ENCODE measurements around the gene DAZAP1.

The DAZAP1 gene

DNA sequence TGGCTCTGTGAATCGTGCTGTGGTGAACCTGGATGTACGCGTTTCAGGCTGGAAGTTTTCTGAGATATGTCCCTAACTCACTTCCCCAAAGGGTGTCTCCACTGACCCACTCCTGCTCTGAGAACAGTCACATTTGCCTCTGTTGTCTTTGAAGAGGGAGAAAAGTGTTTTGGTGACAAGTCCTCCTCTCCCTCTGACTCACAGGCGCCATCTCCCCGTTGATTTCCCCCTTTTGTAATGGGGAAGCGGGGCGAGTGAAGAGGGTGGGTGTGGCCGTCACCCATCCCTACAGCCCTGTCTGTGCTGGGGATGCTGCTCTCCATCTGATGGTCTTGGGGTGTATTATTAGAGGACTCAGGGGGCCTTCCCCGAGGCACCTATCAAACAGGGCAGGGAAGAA lies 52.1 kb downstream of the DAZAP1 start:
- DNase-seq (ENCODE audit: low spot score), result no peak

DNA sequence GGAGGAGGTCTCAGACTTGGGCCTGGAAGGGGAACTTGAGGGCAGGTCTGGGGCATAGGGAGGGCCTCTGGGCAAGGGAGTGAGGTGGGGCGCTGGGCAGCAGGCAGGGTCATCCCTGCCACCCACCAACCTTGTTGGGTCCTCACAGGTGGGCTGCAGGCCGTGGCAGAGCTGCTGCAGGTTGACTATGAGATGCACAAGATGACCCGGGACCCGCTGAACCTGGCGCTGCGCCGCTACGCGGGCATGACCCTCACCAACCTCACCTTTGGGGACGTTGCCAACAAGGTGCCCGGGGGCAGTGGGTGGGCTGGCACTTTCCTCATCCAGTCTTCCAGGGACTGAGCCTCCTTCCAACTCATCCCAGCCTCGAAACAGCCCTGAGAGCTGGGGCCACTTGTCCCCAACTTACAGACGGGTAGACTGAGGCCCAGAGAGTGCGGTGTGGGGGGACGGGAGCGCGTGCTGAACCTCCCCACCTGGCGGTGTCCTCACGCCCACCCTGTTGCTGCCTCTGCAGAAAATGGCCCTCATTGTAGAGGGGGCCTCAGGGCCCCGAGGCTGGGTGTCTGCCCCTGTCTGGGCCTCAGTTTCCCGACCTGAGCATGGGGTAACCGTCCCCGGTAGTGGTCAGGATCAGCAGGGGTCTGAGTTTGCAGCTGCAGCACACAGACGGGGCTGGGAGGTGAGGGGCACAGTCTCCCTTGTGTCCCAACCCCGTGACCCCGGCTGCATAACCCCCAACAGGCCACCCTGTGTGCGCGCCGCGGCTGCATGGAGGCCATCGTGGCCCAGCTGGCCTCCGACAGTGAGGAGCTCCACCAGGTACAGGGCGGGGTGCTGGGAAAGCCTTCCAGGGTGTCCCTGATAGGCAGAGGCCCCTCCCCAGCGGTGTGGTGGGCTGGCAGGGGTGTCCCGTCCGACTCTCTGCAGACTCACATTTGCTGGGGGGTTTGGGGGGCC lies 52.9 kb downstream of the DAZAP1 start:
- no peak for DNase-seq (ENCODE audit: low spot score)

DNA sequence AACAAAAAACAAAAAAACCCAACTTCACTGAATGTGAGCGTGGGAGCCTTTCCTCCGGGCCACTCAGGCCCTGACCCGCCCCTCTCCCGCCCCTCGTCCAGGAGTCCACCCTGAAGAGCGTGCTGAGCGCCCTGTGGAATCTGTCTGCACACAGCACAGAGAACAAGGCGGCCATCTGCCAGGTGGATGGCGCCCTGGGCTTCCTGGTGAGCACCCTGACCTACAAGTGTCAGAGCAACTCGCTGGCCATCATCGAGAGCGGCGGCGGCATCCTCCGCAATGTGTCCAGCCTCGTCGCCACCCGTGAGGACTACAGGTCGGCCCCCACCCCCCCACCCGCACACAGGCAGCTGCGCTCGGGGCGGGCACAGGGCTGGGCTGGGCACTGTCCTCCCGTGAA lies 54.5 kb downstream of the DAZAP1 start:
- DNase-seq (ENCODE audit: low spot score), result no peak

DNA sequence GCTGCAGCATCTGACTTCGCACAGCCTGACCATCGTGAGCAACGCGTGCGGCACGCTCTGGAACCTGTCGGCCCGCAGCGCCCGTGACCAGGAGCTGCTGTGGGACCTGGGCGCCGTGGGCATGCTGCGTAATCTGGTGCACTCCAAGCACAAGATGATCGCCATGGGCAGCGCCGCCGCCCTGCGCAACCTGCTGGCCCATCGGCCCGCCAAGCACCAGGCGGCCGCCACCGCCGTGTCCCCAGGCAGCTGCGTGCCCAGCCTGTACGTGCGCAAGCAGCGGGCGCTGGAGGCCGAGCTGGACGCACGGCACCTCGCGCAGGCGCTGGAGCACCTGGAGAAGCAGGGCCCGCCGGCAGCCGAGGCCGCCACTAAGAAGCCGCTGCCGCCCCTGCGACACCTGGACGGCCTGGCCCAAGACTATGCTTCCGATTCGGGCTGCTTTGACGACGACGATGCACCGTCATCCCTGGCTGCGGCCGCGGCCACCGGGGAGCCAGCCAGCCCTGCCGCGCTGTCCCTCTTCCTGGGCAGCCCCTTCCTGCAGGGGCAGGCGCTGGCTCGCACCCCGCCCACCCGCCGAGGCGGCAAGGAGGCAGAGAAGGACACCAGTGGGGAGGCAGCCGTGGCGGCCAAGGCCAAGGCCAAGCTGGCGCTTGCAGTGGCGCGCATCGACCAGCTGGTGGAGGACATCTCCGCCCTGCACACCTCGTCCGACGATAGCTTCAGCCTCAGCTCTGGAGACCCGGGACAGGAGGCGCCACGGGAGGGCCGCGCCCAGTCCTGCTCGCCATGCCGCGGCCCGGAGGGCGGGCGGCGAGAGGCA lies 58.0 kb downstream of the DAZAP1 start:
- DNase-seq (ENCODE audit: low spot score), result no peak

DNA sequence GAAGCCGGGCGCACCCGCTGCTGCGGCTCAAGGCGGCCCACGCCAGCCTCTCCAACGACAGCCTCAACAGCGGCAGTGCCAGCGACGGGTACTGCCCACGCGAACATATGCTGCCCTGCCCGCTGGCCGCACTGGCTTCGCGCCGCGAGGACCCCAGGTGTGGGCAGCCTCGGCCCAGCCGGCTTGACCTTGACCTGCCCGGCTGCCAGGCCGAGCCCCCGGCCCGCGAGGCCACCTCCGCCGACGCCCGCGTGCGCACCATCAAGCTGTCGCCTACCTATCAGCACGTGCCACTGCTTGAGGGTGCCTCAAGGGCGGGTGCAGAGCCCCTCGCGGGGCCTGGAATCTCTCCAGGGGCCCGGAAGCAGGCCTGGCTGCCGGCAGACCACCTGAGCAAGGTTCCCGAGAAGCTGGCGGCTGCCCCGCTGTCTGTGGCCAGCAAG lies 58.7 kb downstream of the DAZAP1 start:
- no peak for DNase-seq (ENCODE audit: low spot score)

DNA sequence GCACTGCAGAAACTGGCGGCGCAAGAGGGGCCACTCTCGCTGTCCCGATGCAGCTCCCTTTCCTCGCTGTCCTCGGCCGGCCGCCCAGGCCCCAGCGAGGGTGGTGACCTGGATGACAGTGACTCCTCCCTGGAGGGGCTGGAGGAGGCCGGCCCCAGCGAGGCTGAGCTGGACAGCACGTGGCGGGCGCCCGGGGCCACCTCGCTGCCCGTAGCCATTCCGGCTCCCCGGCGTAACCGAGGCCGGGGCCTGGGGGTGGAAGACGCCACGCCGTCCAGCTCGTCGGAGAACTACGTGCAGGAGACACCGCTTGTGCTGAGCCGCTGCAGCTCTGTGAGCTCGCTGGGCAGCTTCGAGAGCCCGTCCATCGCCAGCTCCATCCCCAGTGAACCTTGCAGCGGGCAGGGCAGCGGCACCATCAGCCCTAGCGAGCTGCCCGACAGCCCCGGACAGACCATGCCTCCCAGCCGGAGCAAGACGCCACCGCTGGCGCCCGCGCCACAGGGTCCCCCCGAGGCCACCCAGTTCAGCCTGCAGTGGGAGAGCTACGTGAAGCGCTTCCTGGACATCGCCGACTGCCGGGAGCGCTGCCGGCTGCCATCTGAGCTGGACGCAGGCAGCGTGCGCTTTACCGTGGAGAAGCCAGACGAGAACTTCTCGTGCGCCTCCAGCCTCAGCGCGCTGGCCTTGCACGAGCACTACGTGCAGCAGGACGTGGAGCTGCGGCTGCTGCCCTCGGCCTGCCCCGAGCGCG lies 59.3 kb downstream of the DAZAP1 start:
- DNase-seq (ENCODE audit: low spot score), result no peak

DNA sequence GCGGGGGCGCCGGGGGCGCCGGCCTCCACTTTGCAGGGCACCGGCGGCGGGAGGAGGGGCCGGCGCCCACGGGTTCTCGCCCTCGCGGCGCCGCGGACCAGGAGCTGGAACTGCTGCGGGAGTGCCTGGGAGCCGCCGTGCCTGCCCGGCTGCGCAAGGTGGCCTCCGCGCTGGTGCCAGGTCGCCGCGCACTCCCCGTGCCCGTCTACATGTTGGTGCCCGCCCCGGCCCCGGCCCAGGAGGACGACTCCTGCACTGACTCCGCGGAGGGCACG lies 59.8 kb downstream of the DAZAP1 start:
- no peak for DNase-seq (ENCODE audit: low spot score)

DNA sequence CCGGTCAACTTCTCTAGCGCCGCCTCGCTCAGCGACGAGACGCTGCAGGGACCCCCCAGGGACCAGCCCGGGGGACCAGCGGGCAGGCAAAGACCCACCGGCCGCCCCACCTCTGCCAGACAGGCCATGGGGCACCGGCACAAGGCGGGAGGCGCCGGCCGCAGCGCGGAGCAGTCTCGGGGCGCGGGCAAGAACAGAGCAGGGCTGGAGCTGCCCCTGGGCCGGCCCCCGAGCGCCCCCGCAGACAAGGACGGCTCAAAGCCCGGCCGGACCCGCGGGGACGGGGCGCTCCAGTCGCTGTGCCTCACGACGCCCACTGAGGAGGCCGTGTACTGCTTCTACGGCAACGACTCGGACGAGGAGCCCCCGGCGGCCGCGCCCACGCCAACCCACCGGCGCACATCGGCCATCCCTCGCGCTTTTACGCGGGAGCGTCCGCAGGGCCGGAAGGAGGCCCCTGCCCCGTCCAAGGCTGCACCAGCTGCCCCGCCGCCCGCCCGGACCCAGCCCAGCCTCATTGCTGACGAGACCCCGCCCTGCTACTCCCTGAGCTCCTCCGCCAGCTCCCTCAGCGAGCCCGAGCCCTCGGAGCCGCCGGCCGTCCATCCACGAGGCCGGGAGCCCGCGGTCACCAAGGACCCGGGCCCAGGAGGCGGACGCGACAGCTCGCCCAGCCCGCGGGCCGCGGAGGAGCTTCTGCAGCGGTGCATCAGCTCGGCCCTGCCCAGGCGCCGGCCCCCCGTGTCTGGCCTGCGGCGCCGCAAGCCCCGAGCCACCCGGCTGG lies 60.3 kb downstream of the DAZAP1 start:
- DNase-seq (ENCODE audit: low spot score), result no peak

DNA sequence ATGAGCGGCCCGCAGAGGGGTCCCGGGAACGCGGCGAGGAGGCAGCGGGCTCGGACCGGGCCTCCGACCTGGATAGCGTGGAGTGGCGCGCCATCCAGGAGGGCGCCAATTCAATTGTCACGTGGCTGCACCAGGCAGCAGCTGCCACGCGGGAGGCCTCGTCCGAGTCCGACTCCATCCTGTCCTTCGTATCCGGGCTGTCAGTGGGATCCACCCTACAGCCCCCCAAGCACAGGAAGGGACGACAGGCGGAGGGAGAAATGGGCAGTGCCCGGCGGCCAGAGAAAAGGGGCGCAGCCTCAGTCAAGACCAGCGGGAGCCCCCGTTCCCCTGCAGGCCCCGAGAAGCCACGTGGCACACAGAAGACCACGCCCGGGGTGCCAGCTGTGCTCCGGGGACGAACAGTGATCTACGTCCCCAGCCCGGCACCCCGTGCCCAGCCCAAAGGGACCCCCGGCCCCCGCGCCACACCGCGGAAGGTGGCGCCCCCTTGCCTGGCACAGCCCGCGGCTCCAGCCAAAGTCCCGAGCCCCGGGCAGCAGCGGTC lies 61.0 kb downstream of the DAZAP1 start:
- no peak for DNase-seq (ENCODE audit: low spot score)

DNA sequence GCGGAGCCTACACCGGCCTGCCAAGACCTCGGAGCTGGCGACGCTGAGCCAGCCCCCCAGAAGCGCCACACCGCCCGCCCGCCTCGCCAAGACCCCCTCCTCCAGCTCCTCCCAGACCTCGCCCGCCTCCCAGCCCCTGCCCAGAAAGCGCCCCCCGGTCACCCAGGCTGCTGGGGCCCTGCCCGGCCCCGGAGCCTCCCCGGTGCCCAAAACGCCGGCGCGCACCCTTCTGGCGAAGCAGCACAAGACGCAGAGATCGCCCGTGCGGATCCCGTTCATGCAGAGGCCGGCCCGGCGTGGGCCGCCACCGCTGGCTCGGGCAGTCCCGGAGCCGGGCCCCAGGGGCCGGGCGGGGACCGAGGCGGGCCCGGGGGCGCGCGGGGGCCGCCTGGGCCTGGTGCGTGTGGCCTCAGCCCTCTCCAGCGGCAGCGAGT lies 61.5 kb downstream of the DAZAP1 start:
- no peak for DNase-seq (ENCODE audit: low spot score)

DNA sequence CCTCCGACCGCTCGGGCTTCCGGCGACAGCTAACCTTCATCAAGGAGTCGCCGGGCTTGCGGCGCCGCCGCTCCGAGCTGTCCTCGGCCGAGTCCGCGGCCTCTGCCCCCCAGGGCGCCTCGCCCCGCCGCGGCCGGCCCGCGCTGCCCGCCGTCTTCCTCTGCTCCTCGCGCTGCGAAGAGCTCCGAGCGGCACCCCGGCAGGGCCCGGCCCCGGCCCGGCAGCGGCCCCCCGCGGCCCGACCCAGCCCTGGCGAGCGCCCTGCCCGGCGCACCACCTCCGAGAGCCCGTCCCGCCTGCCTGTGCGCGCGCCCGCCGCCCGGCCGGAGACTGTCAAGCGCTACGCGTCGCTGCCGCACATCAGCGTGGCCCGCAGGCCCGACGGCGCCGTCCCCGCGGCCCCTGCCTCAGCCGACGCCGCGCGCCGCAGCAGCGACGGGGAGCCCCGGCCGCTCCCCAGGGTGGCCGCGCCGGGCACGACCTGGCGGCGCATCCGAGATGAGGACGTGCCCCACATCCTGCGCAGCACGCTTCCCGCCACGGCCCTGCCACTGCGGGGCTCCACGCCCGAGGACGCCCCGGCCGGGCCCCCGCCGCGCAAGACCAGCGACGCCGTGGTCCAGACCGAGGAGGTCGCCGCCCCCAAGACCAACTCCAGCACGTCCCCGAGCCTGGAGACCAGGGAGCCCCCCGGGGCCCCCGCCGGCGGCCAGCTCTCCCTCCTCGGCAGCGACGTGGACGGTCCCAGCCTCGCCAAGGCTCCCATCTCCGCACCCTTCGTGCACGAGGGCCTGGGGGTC lies 62.1 kb downstream of the DAZAP1 start:
- no peak for DNase-seq (ENCODE audit: low spot score)

DNA sequence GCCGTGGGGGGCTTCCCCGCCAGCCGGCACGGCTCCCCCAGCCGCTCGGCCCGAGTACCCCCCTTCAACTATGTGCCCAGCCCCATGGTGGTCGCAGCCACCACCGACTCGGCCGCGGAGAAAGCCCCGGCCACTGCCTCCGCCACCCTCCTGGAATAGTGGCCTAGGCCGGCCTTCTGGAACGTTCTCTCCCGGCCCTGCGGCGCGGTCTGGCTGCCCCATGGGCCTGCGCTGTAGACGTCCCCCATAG lies 62.6 kb downstream of the DAZAP1 start:
- no peak for DNase-seq (ENCODE audit: low spot score)

DNA sequence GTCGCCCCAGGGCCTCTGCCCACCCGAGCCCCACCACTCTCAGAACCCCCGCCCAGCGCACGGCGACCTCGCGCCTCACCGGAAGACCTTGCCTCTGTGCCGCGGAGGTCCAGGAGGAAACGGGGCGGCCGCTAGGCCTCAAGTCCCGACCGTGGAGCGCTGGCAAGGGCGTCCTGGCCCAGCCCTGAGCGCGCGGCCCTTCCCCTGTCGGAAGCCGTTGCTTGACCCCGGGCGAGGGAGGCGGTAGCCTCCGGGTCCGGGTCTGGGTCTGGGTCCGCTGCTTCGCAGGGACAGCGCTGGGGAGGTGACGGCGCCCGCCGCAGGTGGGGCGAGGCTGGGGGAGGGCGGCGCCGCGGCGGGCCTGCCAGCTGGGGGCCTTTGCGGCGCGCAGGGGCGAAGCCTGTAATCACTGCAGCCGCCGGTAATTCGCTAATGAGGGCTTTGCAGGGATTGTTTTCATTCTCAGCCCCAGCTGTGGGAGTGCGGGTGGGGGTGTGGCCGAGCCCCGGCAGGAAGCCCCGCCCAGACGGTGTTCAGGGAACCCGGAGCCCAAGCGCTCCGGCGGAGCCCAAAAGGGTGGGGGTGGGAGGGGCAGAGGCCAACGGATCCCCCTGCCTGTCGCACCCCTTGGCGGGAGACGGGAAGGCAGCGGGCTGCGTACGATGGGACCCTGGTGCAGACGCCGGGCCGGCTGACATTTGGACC lies 63.1 kb downstream of the DAZAP1 start:
- peak; percentile 87 for DNase-seq (ENCODE audit: low spot score)

DNA sequence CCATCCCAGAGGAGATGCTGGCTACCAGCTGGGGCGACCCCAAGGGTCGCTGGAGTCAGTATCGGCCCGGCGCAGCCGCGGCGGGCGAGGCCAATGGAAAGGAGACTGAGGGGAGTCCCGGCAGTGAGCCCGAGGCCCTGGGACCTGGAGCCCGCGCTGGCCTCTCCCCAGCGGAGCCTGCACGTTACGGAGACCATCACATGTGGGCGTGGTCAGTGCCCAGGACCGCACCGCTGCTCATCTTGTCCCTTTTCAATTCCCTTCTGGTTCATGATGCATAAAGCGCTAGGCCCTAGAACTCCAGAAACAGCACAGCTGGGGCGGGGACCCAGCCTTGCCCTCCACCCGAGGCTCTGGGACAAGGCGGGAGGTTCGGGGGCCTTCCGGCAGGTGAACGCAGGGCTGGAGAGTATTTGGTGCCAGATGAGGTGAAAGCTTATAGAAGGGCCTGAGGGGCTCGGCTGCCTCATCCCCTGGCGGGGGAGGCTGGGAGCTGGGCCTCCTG lies 63.7 kb downstream of the DAZAP1 start:
- DNase-seq (ENCODE audit: low spot score), result no peak

DNA sequence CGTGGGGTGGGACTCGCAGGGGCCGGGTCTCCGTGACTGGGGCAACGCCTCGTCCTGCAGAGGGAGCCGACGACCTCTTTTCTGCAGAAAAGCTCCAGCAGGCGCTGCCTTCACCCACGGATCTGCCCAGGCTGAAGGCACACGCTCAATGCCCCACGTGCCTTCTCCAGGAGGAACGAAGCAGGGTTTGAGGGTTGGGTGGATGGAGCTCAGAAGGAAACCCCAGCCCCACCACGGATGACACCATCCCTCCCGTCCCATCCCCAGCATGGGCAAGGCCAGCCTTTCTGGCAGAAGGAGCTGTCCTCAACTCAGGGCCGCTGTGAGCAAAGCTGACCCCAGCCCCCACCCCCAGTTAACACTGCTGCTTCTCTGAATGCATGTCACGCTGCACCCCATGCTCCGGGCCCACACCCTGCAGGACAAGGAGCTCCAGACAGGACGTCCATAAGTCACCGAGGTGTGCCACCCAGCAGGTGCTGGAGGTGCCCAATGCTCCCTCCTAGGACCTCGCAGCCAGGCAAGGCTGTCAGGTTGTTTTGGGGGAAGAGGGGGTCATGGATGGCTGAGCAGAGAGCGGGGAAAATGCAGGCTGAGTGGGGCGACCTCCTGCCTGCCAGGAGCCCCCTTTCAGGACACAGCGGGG lies 64.3 kb downstream of the DAZAP1 start:
- DNase-seq (ENCODE audit: low spot score), result no peak

DNA sequence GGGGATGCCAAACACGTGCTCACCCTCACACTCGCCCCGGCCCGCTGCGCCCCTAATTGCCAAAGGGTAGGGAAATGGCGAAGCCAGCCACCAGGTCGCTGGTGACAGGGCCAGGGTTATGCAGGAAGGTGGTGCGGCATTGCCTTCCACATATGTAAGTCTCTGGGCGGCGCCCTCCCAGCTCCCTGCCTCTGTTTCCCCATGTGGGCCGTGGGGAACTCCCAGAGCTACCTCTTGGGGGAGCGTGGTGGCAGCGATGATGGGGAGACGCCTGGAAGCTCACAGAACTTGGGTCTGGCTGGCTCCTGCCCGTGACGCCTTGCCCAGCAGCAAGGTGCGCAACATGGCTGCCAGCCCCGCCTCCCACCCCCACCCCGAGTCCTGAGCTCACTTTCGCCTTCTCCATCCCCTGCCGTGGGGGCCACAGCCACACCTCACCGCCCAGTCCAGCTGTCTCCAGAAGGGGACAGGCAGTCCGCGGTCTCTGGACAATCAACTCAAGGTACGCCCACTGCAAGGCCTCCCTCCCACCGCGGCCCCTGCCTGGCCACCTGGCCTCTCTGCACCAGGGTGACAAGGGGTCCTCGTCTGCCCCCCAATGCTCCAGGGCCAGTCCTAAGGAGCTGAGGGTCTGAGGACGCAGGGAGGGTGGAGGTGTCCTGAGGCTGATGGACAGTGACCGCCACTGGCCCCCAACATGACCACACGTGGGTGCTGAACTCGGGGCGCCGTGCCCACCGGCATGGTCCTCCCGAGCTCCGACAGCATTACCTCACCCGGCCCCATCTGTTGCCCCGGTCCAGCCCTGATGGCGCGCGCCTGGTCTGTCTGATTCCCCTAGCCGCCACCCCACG lies 65.1 kb downstream of the DAZAP1 start:
- DNase-seq (ENCODE audit: low spot score), result no peak

DNA sequence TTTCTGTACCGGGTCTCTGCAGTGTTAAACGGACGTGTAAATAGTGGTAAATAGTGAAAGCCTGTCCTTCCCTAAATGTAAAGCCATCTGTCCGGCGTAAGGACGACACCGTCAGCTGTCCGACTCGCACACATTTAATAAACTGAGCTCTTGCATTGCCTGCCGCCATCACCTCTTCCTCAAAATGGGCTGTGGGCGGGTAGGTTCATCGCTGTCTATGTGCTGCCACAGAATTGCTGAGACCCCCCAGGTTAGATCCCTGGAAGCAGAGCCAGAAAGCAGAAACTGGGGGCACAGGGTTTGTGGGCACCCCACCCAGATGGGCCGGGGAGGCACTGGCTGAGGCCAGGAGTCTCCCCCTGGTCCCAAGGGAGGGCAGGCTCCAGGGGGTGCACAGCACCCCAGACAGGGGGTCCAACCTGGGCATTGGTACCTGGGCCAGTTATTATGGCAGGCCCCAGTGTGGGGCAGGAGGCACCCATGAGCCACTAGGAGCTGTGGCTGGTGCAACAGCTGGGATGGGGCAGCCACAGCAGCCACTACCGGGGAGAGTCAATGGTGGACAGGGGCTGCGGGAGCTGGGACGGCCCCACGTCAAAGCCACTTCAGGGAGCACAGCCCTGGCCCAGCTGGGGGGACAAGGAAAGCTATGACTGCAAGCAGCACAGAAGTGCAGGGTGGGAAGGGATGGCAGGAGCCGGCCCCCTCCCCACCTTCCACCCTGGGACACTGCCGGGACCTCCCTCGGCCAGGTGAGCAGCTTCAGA lies 65.9 kb downstream of the DAZAP1 start:
- DNase-seq (ENCODE audit: low spot score), result no peak

Measured in HuH-7 (cell line).